ENCODE measurements around the gene COX10. TPM values are rescaled to one million over a fixed set of nuclear protein-coding genes. Genes with fewer than 3 reads are reported as not detected.

Gene COX10
- total RNA-seq, 4 donors from 2014 or later: 20.3 to 27.2 (median 22.0) TPM

DNA sequence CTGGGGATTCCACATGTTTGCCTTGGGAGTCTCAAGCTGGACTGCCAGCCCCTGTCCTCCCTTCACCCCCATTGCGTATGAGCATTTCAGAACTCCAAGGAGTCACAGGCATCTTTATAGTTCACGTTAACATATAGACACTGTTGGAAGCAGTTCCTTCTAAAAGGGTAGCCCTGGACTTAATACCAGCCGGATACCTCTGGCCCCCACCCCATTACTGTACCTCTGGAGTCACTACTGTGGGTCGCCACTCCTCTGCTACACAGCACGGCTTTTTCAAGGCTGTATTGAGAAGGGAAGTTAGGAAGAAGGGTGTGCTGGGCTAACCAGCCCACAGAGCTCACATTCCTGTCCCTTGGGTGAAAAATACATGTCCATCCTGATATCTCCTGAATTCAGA, 138.5 kb downstream of the COX10 start:
- Histone ChIP-seq H3K4me3 (no peak overlapping the region), H3K27ac (replicated peaks in 1 of 4) (no peak overlapping the region), H3K9me3 (no peaks in the 10 kb centered on the region), H3K4me1 (peaks cover 0 to 8% (median 0%) of the 10 kb centered on the region in 4 donors), H3K36me3 (peaks cover 7 to 57% (median 30%) of the 10 kb centered on the region in 4 donors), H3K27me3 (no peaks in the 10 kb centered on the region)
- DNase-seq (ENCODE audit: extremely low spot score): peak; percentile 70
- intact Hi-C loops (cut with DNase I): no loop called here
- TF ChIP-seq, protein P1, sequence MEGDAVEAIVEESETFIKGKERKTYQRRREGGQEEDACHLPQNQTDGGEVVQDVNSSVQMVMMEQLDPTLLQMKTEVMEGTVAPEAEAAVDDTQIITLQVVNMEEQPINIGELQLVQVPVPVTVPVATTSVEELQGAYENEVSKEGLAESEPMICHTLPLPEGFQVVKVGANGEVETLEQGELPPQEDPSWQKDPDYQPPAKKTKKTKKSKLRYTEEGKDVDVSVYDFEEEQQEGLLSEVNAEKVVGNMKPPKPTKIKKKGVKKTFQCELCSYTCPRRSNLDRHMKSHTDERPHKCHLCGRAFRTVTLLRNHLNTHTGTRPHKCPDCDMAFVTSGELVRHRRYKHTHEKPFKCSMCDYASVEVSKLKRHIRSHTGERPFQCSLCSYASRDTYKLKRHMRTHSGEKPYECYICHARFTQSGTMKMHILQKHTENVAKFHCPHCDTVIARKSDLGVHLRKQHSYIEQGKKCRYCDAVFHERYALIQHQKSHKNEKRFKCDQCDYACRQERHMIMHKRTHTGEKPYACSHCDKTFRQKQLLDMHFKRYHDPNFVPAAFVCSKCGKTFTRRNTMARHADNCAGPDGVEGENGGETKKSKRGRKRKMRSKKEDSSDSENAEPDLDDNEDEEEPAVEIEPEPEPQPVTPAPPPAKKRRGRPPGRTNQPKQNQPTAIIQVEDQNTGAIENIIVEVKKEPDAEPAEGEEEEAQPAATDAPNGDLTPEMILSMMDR (IDR thresholded peaks at IDR 0.05): no peak
- TF ChIP-seq POLR2AphosphoS5 (IDR thresholded peaks at IDR 0.05) (no peak), POLR2A (IDR thresholded peaks at IDR 0.05; ENCODE audit: low read depth) (no peak), EP300 (IDR thresholded peaks at IDR 0.05) (no peak)
- 95% methylated on average over 5 of the region's 5 CpGs for WGBS

DNA sequence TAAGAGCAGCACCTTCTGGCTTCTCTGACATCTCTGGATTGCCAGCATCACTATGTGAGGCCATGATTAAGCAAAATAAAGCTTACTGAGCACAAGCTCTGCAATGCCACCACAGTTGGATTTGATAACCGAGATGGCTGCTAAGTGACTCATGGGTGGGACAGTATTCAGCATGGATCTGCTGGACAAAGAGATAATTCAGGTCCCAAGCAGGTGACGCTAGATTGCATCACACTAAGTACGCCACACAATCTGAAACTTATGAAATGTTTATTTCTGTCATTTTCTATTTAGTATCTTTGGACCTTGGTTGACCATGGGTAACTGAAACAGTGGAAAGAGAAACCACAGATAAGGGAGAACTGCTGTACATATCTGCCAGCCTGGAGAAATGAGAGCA, 139.9 kb downstream of the COX10 start:
- DNase-seq (ENCODE audit: extremely low spot score): peak; percentile 53
- Histone ChIP-seq H3K36me3 (peaks cover 7 to 52% (median 30%) of the 10 kb centered on the region in 4 donors), H3K4me1 (peaks cover 0 to 8% (median 0%) of the 10 kb centered on the region in 4 donors), H3K9me3 (no peaks in the 10 kb centered on the region), H3K4me3 (no peak overlapping the region), H3K27ac (replicated peaks in 1 of 4) (no peak overlapping the region), H3K27me3 (no peaks in the 10 kb centered on the region)
- 100% methylated on average over 3 of the region's 3 CpGs for WGBS
- TF ChIP-seq EP300 (IDR thresholded peaks at IDR 0.05): no peak
- no peak for TF ChIP-seq POLR2A (IDR thresholded peaks at IDR 0.05; ENCODE audit: low read depth)
- no peak for TF ChIP-seq POLR2AphosphoS5 (IDR thresholded peaks at IDR 0.05)
- TF ChIP-seq, protein P1 (IDR thresholded peaks at IDR 0.05): no peak
- intact Hi-C loops (cut with DNase I): no loop called here

DNA sequence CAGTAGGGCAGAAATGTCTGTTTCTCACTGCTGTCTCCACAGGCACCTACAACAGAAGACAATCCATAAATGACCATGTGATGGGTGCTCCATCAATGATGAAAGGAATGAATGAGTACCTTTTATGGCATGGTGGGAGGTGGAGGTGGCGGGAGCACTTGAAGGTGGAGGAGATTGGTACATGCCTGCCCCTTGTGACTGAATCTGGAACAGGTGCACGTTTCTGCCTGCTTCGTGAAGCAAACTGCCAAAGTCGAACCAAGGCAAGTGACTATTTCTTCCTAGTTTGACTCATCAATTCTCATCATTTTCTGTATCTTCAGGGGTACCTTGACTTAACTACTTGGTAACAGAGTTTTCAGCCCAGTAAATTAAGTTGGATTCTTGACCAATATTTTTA, 141.9 kb downstream of the COX10 start:
- DNase-seq (ENCODE audit: extremely low spot score): no peak
- H3K4me1 ChIP-seq: peaks cover 0 to 6% (median 0%) of the 10 kb centered on the region in 4 donors
- H3K27ac ChIP-seq (replicated peaks in 1 of 4): no peak overlapping the region
- no peaks in the 10 kb centered on the region for H3K9me3 ChIP-seq
- 90% methylated on average over 4 of the region's 4 CpGs for WGBS
- H3K36me3 ChIP-seq: peaks cover 7 to 43% (median 28%) of the 10 kb centered on the region in 4 donors
- no peak for TF ChIP-seq EP300 (IDR thresholded peaks at IDR 0.05)
- no peak for TF ChIP-seq POLR2AphosphoS5 (IDR thresholded peaks at IDR 0.05)
- no peak for TF ChIP-seq POLR2A (IDR thresholded peaks at IDR 0.05; ENCODE audit: low read depth)
- TF ChIP-seq, protein P1 (IDR thresholded peaks at IDR 0.05): no peak
- intact Hi-C loops (cut with DNase I): no loop called here
- H3K27me3 ChIP-seq: no peaks in the 10 kb centered on the region
- no peak overlapping the region for H3K4me3 ChIP-seq

DNA sequence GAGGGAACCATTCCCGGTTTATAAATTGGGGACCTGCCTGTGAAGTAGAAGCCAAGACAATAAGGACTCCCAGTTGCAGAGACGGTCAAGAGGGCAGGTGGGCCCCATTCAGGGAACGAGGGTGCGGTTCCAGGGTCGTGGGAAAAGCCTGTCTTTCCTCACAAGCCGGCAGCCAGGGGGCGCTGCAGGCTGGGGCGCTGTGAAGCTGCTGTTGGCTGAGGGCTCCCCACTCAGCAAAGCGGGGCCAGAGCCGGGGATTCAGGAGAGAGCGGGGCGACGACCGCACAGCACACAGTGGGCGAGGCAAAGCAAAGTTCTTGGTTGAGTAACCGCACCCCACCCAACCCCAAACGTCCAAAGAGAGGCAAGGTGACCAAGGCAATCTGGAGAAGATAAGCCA, 142.5 kb downstream of the COX10 start:
- Histone ChIP-seq H3K9me3 (no peaks in the 10 kb centered on the region), H3K27me3 (no peaks in the 10 kb centered on the region), H3K4me1 (peaks cover 0 to under 1% (median 0%) of the 10 kb centered on the region in 4 donors), H3K27ac (replicated peaks in 1 of 4) (no peak overlapping the region), H3K4me3 (no peak overlapping the region), H3K36me3 (peaks cover 7 to 38% (median 24%) of the 10 kb centered on the region in 4 donors)
- DNase-seq (ENCODE audit: extremely low spot score): peak; percentile 90
- intact Hi-C loops (cut with DNase I): no loop called here
- no peak for TF ChIP-seq POLR2A (IDR thresholded peaks at IDR 0.05; ENCODE audit: low read depth)
- no peak for TF ChIP-seq EP300 (IDR thresholded peaks at IDR 0.05)
- TF ChIP-seq, protein P1 (IDR thresholded peaks at IDR 0.05): peak; percentile 20 to 43 (median 31)
- TF ChIP-seq POLR2AphosphoS5 (IDR thresholded peaks at IDR 0.05): no peak
- 53% methylated on average over 17 of the region's 17 CpGs for WGBS

DNA sequence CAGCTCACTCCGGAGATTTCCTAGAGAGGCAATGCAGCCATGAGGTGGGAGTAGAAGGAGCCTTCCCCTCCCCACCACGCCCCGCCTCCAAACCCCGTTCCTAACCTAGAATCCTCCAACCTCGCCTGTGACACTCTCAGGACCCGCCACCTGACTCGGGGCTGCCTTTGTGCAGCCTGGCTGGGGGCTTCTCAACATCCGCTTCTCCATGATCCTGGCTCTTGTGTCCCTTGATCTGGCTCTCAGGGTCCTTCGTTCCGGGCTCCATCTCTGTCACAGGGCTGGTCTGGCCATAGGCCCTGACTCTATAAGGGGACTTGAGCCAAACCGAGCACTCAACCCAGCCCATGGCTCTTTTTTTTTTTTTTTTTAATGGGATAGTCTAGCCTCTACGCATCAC, 143.1 kb downstream of the COX10 start:
- peaks cover 6 to 32% (median 19%) of the 10 kb centered on the region in 4 donors for H3K36me3 ChIP-seq
- intact Hi-C loops (cut with DNase I): no loop called here

More for the DNA sequence above, 143.1 kb downstream of the COX10 start:
- Histone ChIP-seq H3K4me1 (no peaks in the 10 kb centered on the region), H3K27me3 (no peaks in the 10 kb centered on the region), H3K4me3 (no peak overlapping the region), H3K27ac (replicated peaks in 1 of 4) (no peak overlapping the region), H3K9me3 (no peaks in the 10 kb centered on the region)
- TF ChIP-seq POLR2AphosphoS5 (IDR thresholded peaks at IDR 0.05) (no peak), POLR2A (IDR thresholded peaks at IDR 0.05; ENCODE audit: low read depth) (no peak), EP300 (IDR thresholded peaks at IDR 0.05) (no peak)
- TF ChIP-seq, protein P1 (IDR thresholded peaks at IDR 0.05): no peak
- WGBS: 93% methylated on average over 12 of the region's 12 CpGs
- DNase-seq (ENCODE audit: extremely low spot score): no peak

Data from esophagus muscularis mucosa (tissue), 4 donors.